ENCODE results near the gene HPX. TPM values are rescaled to one million over a fixed set of nuclear protein-coding genes. Genes with fewer than 3 reads are reported as not detected.

Gene HPX
- polyA plus RNA-seq, 2 of the 4 experiments (the other 2 are of a cell fraction): 0.66 to 0.70 TPM

DNA sequence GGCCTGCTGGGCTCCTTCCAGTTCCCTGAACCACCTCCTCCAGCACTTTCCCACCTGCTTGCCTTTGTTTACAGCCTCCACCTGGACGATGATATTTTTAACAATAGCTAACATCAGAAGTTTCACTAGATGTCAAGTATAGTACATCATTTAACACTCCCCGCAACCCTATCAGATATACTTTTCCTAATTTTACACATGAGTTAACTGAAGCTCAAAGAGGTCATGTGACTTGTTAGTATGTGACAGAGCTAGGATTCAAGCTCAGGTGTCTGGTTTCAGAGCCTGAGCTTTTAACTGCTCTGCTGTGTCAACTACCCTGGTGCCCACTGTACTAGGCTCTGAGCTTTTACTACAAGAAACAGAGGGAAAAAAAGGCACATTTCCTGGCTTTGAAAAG, 14.3 kb upstream of the HPX start:
- Histone ChIP-seq H3K4me1 (no peaks in the 10 kb centered on the region), H3K9me3 (no peaks in the 10 kb centered on the region), H3K4me3 (no peak overlapping the region), H3K4me2 (no peak overlapping the region), H3K27ac (no peak overlapping the region)
- ChIA-PET CTCF (interaction anchor here (1.0 to 3.8 kb wide), 7 partner anchors 9 to 102 kb away, joined by 3 to 19 read pairs (median 4); no protein-coding TSS in a partner anchor), POLR2A (no interaction called here)
- 67% methylated on average over 2 of the region's 2 CpGs for WGBS (ENCODE audit: missing lambda C conversion rate)
- ATAC-seq: no peak
- no peak for FAIRE-seq
- TF ChIP-seq FOSL2 (IDR thresholded peaks at IDR 0.05) (no peak), FOSL2 (CRISPR knock-in tag; IDR thresholded peaks at IDR 0.05) (no peak), EHMT2 (IDR thresholded peaks at IDR 0.05; ENCODE audit: low read depth) (no peak), JUNB (IDR thresholded peaks at IDR 0.05) (no peak), POLR2AphosphoS2 (conservative IDR thresholded peaks at IDR 0.05; ENCODE audit: low read length) (no peak), NPAS2 (CRISPR knock-in tag; IDR thresholded peaks at IDR 0.05; ENCODE audit: borderline replicate concordance) (no peak), MAFK (IDR thresholded peaks at IDR 0.05; ENCODE audit: partially characterized antibody) (no peak), RARB (CRISPR knock-in tag; IDR thresholded peaks at IDR 0.05) (no peak), CBX8 (IDR thresholded peaks at IDR 0.05) (no peak), HOXB5 (CRISPR knock-in tag; IDR thresholded peaks at IDR 0.05) (no peak), BCL3 (IDR thresholded peaks at IDR 0.05) (no peak), HOXB13 (CRISPR knock-in tag; IDR thresholded peaks at IDR 0.05; ENCODE audit: low read depth) (no peak), FOXS1 (CRISPR knock-in tag; IDR thresholded peaks at IDR 0.05) (no peak), POLR2A (IDR thresholded peaks at IDR 0.05; ENCODE audit: low read length) (no peak), CBX2 (IDR thresholded peaks at IDR 0.05; ENCODE audit: borderline replicate concordance, low read depth) (no peak), HDAC2 (IDR thresholded peaks at IDR 0.05) (no peak), FOSB (CRISPR knock-in tag; IDR thresholded peaks at IDR 0.05) (no peak), TP53 (CRISPR knock-in tag; IDR thresholded peaks at IDR 0.05) (no peak), HEYL (CRISPR knock-in tag; IDR thresholded peaks at IDR 0.05) (no peak)
- TF ChIP-seq, protein P1, sequence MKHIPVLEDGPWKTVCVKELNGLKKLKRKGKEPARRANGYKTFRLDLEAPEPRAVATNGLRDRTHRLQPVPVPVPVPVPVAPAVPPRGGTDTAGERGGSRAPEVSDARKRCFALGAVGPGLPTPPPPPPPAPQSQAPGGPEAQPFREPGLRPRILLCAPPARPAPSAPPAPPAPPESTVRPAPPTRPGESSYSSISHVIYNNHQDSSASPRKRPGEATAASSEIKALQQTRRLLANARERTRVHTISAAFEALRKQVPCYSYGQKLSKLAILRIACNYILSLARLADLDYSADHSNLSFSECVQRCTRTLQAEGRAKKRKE (CRISPR knock-in tag; IDR thresholded peaks at IDR 0.05; ENCODE audit: low read depth): no peak
- TF ChIP-seq, protein P2, sequence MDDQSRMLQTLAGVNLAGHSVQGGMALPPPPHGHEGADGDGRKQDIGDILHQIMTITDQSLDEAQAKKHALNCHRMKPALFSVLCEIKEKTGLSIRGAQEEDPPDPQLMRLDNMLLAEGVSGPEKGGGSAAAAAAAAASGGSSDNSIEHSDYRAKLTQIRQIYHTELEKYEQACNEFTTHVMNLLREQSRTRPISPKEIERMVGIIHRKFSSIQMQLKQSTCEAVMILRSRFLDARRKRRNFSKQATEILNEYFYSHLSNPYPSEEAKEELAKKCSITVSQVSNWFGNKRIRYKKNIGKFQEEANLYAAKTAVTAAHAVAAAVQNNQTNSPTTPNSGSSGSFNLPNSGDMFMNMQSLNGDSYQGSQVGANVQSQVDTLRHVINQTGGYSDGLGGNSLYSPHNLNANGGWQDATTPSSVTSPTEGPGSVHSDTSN (IDR thresholded peaks at IDR 0.05): no peak
- DNase-seq (ENCODE audit: low read depth in 1 of 2, low spot score in 1 of 2): no peak

- DNase-seq (ENCODE audit: low read depth in 1 of 2, low spot score in 1 of 2) (no peak), FAIRE-seq (no peak), ATAC-seq (no peak)
- ChIA-PET POLR2A (no interaction called here), CTCF (interaction anchor here (1.0 to 3.8 kb wide), 4 partner anchors 10 to 155 kb away, joined by 3 to 19 read pairs (median 4); no protein-coding TSS in a partner anchor)
- no peak overlapping the region for H3K4me2 ChIP-seq
- no peaks in the 10 kb centered on the region for H3K9me3 ChIP-seq
- no peaks in the 10 kb centered on the region for H3K4me1 ChIP-seq
- TF ChIP-seq TFCP2L1 (CRISPR knock-in tag; IDR thresholded peaks at IDR 0.05) (no peak), MAFK (IDR thresholded peaks at IDR 0.05; ENCODE audit: partially characterized antibody) (peak; percentile 79), SREBF2 (IDR thresholded peaks at IDR 0.05) (no peak), EP300 (IDR thresholded peaks at IDR 0.05) (no peak)
- H3K27ac ChIP-seq: no peak overlapping the region
- H3K4me3 ChIP-seq: no peak overlapping the region
- 95% methylated on average over 2 of the region's 2 CpGs for whole genome bisulfite sequencing (ENCODE audit: missing lambda C conversion rate)
These were observed 12.4 kb upstream of the HPX start for GRCh38 chr11:6453152-6453551.

GRCh38 chr11:6452219-6452618, 11.4 kb upstream of the HPX start:
- FAIRE-seq: no peak

More at GRCh38 chr11:6452219-6452618, 11.4 kb upstream of the HPX start:
- H3K4me3 ChIP-seq: no peak overlapping the region
- H3K4me2 ChIP-seq: no peak overlapping the region
- H3K9me3 ChIP-seq: no peaks in the 10 kb centered on the region
- no peaks in the 10 kb centered on the region for H3K4me1 ChIP-seq
- ChIA-PET POLR2A (interaction anchor here (0.7 kb wide), 1 partner anchor 33 kb away, joined by 3 read pairs; the partner anchor contains the start of gene APBB1), CTCF (interaction anchor here (0.9 to 3.8 kb wide), 5 partner anchors 9 to 74 kb away, joined by 3 to 19 read pairs (median 5); no protein-coding TSS in a partner anchor)
- whole genome bisulfite sequencing (ENCODE audit: missing lambda C conversion rate): 41% methylated on average over 1 of the region's 3 CpGs
- no peak for DNase-seq (ENCODE audit: low read depth in 1 of 2, low spot score in 1 of 2)
- ATAC-seq: no peak
- no peak overlapping the region for H3K27ac ChIP-seq
- TF ChIP-seq MAX (IDR thresholded peaks at IDR 0.05): no peak
- TF ChIP-seq TP53 (CRISPR knock-in tag; IDR thresholded peaks at IDR 0.05): no peak
- TF ChIP-seq KDM1A (IDR thresholded peaks at IDR 0.05; ENCODE audit: low read depth): no peak
- TF ChIP-seq SREBF2 (IDR thresholded peaks at IDR 0.05): no peak
- TF ChIP-seq POLR2A (IDR thresholded peaks at IDR 0.05; ENCODE audit: low read length): no peak
- TF ChIP-seq, protein P3, sequence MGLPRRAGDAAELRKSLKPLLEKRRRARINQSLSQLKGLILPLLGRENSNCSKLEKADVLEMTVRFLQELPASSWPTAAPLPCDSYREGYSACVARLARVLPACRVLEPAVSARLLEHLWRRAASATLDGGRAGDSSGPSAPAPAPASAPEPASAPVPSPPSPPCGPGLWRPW (IDR thresholded peaks at IDR 0.05): no peak
- no peak for TF ChIP-seq JUNB (IDR thresholded peaks at IDR 0.05)
- no peak for TF ChIP-seq RFX5 (IDR thresholded peaks at IDR 0.05)
